Mammary epithelial cell (primary cell): ENCODE data around the gene CDH4.

Experiments used
- CTCF ChIP-seq, 2 donors: IDR thresholded peaks in 1 of 2; conservative IDR thresholded peaks in 1 of 2; 2 replicates each; pipeline ENCODE4 v1.5.1; 2011 to 2012; ENCODE audit warnings: inconsistent platforms in 2 of 2, low read length in 2 of 2, mild to moderate bottlenecking in 2 of 2, control low read depth in 1 of 2, low read depth in 1 of 2; ENCODE audit not compliant: insufficient read depth in 1 of 2; ENCODE audit errors: extremely low read depth in 1 of 2
- EZH2 ChIP-seq: IDR thresholded peaks from 2 replicates; pipeline ENCODE4 v1.6.1; 2012; ENCODE audit warnings: low read length, inconsistent platforms, borderline replicate concordance

GRCh38 chr20:61306937-61307475 is 54.9 kb downstream of the CDH4 start:
- TF ChIP-seq CTCF (conservative IDR thresholded peaks at IDR 0.05 in 1 of 2, IDR thresholded peaks at IDR 0.05 in 1 of 2; ENCODE audit: extremely low read depth in 1 of 2, insufficient read depth in 1 of 2, low read depth in 1 of 2, low read length in 2 of 2): no peak
- no peak for TF ChIP-seq EZH2
